ENCODE results near the gene MBD2.

DNA sequence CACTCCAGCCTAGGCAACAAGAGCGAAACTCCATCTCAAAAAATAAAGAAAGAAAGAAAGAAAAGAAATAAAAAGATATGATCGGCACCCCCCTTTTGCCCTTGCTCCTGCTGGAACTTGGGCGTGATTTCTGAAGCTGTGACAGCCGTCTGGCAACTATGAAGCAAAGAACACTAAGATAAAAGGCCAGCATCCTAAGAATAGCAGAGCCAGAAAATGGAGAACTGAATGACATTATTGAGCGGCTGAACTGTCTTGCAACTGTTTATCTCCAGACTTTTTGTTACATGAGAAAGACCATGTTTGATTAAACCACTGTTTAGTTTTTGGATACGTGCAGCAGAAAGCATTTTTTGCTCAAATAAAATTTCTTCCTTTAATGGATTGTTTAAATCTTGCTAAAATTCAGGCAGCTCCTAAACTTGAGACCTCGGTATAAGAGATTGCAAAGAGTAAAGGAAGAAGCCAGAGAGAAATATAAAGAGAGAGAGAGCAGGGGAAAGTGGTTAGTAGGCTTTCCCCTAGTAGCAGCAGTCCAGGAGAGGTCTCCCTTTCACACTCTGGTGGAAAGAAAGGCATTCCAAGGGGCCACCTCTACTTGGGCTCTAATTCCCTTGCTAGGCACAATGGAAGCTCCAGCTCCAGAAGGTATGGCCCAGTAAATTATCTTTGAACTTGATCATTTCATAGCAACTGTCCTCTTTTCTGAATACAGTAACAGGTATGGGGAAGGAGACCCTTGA, 8.2 kb upstream of the MBD2 start:
- TF ChIP-seq, protein P1, sequence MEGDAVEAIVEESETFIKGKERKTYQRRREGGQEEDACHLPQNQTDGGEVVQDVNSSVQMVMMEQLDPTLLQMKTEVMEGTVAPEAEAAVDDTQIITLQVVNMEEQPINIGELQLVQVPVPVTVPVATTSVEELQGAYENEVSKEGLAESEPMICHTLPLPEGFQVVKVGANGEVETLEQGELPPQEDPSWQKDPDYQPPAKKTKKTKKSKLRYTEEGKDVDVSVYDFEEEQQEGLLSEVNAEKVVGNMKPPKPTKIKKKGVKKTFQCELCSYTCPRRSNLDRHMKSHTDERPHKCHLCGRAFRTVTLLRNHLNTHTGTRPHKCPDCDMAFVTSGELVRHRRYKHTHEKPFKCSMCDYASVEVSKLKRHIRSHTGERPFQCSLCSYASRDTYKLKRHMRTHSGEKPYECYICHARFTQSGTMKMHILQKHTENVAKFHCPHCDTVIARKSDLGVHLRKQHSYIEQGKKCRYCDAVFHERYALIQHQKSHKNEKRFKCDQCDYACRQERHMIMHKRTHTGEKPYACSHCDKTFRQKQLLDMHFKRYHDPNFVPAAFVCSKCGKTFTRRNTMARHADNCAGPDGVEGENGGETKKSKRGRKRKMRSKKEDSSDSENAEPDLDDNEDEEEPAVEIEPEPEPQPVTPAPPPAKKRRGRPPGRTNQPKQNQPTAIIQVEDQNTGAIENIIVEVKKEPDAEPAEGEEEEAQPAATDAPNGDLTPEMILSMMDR (IDR thresholded peaks at IDR 0.05), result no peak
- TF ChIP-seq POLR2A (IDR thresholded peaks at IDR 0.05), result no peak
